GM18867 (cell line): ENCODE measurements around the gene NEUROG3.
"Not testable (repeated sequence)": the region's sequence is repeated elsewhere in the genome, so short reads cannot be mapped to it uniquely, and the experiment has no call there.

Source experiments
- ATAC-seq: cut with Tn5 transposase; IDR thresholded peaks from one replicate; pipeline ENCODE4 v1.9.1; 2021; ENCODE audit warnings: mild to moderate bottlenecking, moderate library complexity; ENCODE audit not compliant: unreplicated experiment

The NEUROG3 gene

GRCh38 chr10:69572159-69573055 is 815 bp downstream of the NEUROG3 start:
- ATAC-seq = no peak

- ATAC-seq = no peak
Observed at GRCh38 chr10:69571618-69572158, 1.5 kb downstream of the NEUROG3 start.

DNA sequence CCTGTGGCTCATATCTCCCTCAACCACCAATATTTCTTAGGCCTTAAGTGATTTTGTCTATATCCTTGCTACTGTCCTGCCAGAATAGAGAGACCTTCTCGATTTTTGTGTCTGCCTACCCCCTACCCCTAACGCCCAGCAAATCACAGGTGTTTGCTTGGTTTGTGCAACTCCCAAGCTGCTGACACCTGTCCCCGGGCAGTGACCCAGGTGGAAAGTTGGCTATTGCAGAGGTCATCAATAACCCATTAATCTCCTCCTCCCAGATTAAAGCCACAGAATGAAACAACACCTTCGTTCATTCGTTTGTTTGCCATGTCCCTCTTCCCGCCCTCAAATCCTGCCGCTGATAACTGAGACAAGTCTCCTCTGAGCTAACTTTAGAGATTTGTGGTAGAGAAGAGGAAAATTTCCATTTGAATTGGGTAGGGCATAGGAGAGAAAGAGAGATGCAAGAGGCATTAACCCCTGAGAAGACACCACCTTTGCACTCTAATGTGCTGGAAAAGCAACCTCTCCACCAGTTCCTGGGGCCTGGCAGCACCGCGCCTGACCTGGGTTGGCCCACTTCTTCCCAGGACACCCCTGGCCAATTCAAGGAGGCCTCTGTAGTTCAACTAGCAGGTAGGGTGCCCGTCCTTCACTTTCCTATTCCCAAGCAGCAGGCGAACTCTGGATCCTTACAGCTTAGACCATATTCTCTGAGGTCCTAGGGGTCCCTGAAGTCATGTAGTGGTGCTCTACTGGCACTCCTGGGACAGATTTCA is 3.0 kb downstream of the NEUROG3 start:
- no peak for ATAC-seq

DNA sequence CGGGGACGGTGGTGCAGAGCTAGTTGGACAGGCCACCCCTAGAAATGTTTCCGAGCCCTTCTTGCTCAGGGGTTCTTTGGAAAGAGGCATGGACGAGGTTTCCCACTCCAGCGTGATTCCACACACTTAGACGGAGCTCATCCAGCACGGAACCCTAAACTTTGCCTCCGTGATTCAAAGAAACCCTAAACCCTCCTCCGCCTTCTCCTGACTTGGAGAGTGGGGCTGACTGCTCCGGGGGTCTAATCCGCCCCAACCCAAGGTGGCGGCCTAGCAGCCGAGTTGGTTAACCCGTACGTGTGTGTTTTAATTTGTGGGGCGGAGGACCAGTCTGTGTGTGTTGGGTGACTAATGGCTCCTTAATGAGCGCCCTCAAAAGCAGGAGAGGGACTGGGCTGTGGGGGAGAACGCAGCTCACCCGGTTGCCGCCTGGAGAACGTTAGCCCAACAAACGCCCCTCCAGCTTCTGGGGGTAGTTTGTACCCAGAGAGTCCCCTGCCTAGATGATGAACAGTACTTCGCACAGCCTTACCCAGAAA is 3.8 kb downstream of the NEUROG3 start:
- no peak for ATAC-seq

DNA sequence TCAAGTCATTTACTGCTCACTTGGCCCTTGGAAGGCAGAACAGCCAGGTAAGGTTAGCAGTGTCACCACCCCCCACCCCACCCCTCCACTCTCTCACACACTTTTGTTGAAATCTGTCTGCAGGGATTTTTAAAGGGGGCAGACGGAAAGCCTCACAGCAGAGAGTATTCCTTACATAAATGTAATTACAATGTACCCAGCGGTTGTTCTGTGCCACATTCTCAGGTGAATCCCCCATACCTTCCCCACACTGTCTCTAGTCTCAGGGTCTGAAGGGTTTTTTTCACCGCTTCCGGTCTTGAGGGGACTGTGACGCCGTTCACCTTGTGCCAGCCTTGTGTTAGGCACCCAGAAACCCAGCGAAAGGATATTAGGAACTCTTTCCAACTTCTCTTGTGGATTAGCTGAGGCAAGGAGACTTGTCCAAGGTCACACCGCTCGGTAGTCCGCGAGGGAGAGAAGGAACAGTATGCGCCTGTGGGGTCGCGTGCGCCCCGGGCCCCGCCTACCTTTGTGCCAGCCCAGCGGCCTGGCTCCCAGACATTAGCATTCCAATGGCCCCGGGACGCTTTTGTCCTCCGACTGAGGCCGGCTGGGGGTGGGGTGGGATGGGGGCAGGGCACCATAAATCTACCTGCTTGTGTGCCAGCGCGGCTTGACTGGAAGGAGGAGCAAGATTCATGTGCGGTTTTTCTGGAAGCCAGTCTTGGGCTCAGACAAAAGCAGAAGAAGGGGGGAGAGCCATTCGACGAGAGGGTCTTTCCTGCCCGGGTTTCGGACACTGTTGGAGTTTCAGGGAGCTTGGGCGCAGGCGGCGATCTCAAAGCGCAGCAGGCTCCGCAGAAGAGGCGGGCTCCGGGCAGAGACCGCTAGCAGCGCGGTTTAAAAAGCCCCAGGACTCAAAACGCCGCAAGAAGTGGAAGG is 4.5 kb downstream of the NEUROG3 start:
- no peak for ATAC-seq

DNA sequence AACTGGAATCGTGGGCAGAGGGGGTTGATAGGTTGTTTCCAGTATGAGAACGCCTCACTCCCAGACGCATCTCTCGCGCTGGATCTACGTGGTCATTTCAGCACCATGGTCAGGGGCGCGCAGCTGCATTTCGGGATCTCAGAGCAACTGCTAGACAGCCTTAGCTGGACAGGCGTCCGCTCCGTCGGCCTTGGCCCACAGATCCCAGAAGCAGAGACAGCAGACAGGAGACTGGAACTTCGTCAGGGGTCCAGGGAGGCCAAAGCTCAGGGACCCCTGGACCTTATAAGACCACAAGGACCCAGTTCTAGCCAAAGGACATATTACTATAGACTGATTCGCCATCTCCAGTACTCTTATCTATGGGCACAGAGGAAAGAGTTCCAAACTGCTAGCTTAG is 5.3 kb downstream of the NEUROG3 start:
- ATAC-seq = no peak

DNA sequence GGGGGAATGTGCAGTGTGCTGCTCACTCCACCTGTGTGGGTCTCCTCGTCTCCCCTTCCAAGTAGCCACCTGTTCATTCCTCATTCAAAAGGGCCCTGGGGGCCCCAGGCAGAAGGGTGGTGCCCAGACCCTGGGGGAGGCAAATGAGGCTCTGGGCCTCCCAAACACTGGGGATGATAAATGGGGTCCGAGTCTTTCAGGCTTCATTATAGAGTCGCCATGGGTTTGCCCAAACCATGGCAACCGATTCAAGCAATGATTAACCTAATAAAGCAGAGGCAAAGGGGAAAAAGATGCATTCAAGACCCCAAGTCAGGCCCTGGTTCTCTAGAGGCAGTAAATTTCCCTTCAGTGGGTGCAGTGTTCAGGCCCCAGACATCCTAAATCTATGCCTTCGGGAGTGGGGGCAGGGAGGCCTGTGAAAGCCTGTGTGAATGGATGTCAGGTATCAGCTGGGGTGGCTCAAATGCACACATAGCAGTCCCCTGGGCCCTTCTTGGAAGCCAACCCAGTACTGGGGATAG is 10.4 kb downstream of the NEUROG3 start:
- no peak for ATAC-seq

DNA sequence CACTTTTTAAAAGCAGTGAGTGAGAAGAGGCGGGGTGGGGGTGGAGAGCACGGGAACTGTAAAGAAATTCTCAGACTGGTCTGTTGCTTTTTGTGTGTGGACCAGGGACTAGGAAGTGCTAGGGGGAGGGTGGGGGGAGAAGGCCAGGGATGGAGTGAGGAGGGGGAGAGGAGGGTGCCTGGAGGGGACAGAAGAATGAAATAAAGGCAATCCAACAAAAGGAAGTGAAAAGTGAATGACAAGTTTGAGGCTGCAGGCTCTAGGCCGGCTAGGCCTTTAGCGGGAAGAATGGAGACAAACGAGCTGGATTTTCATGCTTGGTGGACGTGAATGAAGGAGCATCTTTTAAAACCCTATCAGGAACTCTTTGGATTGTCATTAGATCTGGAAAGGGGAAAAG is 13.7 kb downstream of the NEUROG3 start:
- no peak for ATAC-seq

DNA sequence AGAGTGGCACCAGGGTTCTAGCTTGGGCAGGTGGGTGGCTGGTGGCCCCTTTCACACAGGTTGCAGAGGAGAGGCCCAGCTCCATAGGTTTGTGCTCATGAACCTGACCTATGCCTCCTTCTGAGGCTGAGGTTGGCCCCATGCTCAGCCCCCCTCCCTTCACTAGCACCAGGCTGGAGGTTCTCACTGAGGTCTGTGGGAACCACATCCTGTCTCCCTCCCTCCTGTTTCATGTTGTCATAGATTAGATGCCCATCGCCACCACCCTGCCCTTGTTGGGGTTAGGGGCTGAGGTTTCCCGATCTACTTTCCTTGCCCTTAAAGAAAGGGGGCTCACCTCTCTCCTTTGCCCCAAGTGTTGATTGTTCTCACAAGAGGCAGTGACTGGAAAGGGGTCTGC is 14.7 kb downstream of the NEUROG3 start:
- no peak for ATAC-seq

GRCh38 chr10:69554611-69555010 is 18.6 kb downstream of the NEUROG3 start:
- ATAC-seq = no peak

- no peak for ATAC-seq
Observed at GRCh38 chr10:69553328-69553727, 19.9 kb downstream of the NEUROG3 start.

DNA sequence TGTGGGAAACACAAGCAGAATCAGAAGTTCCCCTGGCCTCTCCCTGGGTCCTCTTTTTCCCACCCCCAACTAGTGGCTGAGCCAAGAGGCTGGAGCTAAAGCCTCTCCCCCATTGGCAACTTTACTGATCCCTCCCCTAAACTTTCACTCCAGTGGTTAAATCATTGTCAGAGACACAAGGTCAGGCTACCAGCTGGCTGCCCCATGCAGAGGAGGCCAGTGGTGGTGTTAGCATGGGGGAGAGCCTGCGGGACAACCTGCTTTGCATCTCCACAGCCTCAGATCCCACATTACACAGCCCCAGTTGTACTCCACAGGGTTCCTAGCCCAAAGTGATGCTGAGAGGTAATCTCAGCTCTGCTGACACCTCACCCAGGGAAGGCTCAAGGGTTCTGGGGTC is 21.0 kb downstream of the NEUROG3 start:
- ATAC-seq = no peak

DNA sequence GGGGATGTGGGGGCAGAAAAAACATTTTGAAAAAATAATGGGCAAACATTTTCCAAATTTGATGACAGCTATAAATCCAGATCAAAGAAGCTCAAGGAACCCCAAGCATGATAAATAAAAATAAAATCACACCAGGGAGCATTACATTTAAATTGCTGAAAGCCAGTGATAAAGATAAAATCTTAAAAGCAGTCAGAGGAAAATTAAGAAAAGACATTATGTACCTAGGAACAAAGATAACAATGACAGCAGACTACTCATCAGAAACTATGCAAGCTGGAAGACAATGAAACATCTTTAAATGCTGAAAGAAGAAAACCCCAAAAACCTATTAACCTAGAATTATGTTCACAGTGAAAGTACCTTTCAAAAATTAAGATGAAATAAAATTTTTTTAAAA is 23.3 kb downstream of the NEUROG3 start:
- ATAC-seq = no peak

GRCh38 chr10:69541463-69541862 is 31.8 kb downstream of the NEUROG3 start:
- ATAC-seq = no peak

DNA sequence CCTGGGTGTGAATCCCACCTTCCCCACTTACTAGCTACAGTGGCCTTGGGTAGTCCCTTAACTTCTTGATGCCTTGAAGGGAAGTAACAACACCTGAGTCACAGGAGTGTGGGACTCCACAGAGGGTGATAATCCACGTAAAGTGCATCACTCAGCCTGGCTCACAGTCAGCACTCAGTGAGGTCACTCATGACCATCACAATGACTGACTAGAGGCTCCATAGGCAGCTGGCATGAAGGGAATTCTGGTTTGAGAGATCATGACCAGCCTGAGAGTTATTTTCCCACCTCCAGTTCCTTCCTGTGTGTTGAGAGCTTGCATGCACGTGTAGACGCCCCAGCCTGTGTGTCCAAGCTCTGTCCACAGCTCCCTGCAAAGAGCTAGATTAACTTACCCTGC is 34.8 kb downstream of the NEUROG3 start:
- ATAC-seq = no peak

DNA sequence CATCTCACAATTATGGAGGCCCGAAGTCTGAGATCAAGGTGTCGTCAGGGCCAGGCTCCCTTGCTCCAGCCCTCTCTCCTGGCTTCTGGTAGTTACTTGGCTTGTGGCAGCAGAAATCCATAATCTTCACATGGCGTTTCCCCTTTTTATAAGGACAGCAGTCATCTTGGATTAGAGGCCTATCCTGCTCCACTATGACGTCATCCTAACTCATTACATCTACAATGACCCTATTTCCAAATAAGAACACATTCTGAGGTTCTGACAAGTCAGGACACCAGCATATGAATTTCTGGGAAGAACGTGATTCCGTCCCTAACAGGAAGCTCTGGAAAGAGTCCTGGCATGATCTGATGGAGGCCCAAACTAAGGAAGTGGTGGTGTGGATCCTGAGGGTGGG is 35.8 kb downstream of the NEUROG3 start:
- no peak for ATAC-seq

- ATAC-seq = not testable (repeated sequence)
Observed at GRCh38 chr10:69536521-69536920, 36.7 kb downstream of the NEUROG3 start.

DNA sequence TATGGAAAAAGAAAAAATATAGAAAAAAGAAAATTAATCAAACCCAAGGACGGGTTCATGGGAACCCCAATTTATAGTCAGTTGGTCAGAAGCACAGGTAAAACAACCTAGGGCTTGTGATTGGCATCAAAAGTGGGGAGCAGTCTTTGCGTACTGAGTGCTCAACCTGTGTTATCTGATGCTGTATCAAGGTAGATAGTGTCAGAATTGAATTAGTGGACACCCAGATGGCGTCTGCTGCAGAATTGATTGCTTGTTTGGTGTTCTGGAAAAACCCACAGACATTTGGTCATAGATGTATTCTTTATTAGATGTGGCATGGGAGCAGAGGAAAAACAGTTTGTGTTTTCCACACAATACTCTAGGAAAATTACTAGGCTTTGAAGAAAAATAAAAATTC is 39.6 kb downstream of the NEUROG3 start:
- no peak for ATAC-seq

DNA sequence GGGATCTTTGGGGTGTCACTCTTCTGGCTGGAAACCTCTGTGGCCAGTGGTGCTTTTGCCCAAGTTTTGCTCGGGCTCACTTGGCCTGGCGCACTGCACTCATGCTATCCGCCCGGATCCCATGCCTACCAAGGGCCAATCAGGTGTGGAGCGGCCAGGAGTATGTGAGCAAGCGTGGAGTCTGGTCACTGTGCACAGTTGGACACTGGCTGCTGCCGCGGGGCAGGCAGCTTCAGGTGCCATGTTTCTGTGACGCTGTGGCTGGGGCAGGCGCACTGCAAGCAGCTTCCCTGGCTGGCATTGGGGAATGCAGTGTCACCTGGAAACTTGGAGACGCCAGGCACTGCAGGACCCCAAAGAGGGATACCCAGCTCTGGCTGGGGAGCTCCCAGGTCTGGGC is 45.3 kb downstream of the NEUROG3 start:
- no peak for ATAC-seq
